NCI-H748 (cell line): ENCODE measurements around the gene ADAMTS10.
"Not testable (repeated sequence)": the region's sequence is repeated elsewhere in the genome, so short reads cannot be mapped to it uniquely, and the experiment has no call there.

Experiments
- DNase-seq: peaks from one replicate; lab custom pipeline; 2025; ENCODE audit not compliant: unreplicated experiment; lab: John Stamatoyannopoulos, UW

ADAMTS10 gene

DNA sequence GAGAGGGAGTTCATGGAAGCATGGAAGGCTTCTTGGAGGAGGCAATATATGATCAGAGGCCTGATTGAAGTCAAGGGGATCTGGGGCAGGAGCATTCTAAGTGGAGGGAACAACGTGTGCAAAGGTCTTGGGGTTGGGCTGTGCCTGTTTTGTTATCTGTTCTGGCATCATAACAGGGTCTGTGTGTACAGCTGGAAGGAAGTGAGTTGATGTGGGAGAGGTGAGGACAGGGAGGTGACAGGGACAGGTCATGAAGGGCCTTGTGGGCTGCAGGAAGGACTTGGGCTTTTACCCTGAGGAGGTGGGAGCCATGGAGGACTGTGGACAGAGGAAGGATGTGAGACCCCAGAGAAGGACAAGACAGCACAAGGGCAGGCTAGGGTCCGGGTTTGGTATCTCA, 18.7 kb upstream of the ADAMTS10 start:
- no peak for DNase-seq

DNA sequence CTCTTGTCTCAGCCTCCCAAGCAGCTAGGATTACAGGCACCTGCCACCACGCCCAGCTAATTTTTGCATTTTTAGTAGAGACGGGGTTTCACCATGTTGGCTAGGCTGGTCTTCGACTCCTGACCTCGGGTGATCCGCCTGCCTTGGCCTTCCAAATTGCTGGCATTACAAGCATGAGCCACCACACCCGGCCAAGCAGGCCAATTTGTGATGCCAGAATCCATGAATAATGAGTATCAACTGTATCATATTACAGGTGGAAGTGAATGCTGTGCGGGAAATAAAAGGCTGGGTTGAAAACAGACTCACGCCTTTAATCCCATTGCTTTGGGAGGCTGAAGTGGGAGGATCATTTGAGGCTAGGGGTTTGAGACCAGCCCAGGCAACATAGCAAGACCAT, 16.3 kb upstream of the ADAMTS10 start:
- no peak for DNase-seq

DNA sequence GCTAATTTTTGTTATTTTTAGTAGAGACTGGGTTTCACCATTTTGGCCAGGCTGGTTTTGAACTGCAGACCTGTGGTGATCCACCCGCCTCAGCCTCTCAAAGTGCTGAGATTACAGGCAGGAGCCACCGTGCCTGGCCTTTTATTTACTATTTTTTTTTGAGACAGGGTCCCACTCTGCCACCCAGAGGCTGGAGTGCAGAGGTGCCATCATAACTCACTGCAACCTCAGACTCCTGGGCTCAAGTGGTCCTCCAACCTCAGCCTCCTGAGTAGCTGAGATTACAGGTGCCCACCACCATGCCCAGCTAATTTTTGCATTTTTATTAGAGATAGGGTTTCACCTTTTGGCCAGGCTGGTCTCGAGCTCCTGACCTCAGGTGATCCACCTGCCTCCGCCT, 12.4 kb upstream of the ADAMTS10 start:
- DNase-seq, result not testable (repeated sequence)

DNA sequence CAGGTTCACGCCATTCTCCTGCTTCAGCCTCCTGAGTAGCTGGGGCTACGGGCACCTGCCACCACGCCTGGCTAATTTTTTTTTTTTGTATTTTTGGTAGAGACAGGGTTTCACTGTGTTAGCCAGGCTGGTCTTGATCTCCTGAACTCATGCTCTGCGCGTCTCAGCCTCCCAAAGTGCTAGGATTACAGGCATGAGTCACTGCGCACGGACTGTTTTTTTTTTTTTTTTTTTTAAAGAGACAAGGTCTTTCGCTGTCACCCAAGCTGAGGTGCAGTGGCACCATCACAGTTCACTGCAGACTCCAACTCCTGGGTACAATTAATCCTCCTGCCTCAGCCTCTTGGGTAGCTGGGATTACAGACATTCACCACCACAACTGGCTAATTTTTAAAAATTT, 8.2 kb upstream of the ADAMTS10 start:
- no peak for DNase-seq

DNA sequence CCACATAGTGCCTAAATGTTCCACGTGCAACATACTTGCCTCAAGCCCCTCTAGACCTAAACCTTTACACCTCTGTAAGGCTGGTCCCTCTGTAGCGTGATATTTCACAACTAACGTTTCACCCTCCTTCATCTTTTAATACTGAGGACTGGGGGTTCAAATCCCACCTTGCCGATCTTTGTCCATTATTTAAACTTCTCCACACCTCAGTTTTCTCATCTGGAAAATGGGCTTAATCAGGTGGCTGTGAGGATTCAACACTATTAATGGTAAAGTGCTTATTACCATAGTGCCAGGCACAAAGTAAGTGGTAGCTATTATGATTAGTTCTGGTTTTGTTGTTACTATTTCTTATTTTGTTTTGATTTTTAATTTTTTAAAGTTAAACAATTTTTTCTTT, 7.5 kb upstream of the ADAMTS10 start:
- DNase-seq, result no peak

DNA sequence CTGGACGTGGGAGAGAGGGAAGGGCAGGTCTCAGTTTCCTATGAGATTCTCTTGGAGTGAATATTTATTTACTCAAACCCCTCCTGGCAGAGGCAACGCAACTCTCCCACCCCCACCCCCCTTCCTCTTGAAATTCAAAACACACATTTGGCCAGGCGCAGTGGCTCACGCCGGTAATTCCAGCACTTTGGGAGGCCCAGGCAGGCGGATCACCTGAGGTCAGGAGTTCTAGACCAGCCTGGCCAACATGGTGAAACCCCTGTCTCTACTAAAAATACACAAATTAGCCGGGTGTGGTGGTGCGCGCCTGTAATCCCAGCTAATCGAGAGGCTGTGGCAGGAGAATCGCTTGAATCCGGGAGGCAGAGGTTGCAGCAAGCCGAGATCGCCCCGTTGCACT, 6.8 kb upstream of the ADAMTS10 start:
- not testable (repeated sequence) for DNase-seq

DNA sequence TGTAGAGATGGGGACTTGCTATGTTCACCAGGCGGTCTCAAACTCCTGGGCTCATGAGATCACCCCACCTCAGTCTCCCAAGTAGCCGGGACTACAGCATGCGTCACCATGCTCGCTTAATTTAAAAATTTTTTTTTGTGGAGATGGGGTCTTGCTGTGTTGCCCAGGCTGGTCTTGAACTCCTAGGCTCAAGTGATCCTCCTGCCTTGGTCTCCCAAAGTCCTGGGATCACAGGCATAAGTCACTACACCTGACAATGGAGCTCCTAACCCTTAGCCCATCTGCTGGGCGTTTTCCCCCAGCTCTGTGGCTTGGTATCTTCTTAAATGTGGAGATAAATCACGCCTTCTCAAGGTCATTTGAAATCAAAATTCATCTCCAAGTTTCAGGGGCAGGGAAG, 6.3 kb upstream of the ADAMTS10 start:
- no peak for DNase-seq

DNA sequence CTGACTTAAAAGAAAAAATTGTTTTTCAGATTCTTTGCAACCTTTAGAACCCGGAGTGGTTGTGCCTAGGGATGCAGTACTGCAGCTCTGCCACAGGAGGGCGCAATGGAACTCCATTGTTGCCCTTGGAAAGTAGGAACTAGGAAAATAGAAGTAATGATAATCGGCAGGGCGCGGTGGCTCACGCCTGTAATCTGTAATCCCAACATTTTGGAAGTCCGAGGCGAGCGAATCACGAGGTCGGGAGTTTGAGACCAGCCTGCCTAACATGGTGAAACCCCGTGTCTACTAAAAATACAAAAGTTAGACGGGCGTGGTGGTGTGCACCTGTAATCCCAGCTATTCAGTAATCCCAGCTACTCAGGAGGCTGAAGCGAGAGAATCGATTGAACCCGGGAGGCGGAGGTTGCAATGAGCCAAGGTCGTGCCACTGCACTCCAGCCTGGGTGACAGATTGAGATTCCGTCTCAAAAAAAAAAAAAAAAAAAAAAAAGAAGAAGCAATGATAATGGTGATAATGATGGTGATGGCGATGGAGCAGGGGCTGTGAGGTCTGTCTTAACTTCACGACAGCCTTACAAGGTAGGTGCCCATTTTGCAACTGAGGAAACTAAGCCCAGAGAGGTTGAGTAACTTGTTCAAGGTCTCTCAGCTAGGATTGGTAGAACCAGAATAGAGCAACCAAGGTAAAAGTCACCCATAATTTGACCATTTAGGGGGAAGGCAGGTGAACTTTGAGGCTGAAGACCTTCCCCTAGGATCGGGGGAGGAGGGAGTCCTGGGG, 5.5 kb upstream of the ADAMTS10 start:
- peak; percentile 33 for DNase-seq

DNA sequence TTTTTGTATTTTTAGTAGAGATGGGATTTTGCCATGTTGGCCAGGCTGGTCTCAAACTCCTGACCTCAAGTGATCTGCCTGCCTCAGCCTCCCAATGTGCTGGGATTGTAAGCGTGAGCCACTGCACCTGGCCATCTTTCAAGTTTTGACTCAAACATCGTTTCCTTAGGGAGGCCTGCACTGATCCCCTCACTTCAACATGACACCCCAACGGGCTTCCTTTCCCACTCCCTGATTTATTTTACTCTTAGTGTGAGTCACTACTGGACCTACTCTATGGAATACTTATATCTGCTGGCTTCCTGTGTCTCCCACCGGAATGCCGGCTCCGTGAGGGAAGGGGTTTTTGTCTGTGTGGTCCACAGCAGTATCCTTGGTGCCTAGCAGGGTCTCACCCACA, 4.5 kb upstream of the ADAMTS10 start:
- no peak for DNase-seq

DNA sequence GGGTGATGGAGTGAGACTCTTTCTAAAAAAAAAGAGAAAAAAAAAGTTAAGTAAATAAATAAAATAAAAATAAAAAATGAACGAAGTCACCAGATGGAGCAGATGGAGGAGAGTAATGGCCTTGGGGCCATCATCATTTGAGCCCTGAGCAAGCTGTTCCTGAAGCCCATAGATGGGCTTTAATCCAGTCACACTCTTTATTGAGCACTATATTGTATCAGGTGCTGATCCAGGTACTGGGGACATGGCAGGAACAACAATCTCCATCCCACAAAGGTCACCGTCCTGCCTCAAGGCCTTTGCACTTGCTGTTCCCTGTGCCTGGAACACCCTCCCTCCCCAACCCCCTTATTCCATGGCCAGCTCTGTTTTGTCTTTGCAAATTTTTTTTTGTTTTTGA, 3.9 kb upstream of the ADAMTS10 start:
- no peak for DNase-seq

DNA sequence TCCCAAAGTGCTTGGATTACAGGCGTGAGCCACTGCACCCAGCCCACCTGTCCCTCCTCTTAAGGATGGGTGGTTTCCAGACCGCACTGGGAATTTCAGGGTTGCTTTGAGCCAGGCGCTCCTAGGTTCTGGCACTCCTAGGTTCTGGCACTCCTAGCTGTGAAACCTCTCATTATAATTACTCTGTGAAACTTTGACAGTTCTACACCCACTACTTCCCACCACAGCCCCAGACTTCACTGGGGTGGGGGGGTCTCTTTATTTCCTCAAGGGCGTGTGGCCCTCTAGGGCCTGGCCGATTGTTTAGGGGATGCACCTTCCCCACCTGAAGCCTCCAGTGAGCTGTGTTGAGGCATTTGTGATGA, 2.3 kb upstream of the ADAMTS10 start:
- DNase-seq, result no peak

DNA sequence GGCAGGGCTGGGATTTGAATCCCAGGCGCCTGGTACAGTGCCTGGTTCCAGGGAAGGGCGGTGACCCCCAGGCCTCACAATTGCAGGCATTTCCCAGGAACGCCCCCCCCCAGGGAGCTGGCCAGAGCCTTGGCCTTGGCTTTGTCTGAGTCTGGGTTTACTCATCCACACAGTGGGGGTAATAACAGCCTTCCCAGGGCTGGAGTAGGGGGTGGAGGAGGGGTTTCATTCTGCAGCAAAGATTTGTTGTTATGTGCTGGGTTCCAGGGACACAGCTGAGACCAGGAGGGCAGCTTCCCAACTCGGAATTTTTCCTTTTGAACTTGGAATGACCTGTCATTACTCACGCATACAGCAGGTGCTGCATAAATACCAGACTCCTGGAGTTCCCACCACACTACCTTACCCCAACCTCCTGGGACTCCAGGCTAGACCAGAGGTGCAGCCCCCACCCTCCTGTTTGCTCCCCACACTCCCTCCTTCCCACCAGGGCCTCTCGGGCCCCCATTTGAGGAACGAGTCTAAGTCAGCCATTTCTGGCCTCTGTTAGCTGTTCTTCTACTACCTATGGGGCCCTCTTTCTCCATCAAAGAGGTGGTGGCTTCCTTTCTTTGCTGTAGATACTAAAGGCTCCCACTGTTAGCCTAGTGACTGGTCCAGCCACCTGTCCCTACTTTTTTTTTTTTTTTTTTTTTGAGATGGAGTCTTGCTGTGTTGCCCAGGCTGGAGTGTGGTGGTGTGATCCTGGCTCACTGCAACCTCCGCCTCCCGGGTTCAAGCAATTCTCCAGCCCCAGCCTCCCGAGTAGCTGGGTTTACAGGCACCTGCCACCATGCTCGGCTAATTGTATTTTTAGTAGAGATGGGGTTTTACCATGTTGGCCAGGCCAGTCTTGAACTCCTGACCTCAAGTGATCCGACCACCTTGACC, 1.6 kb upstream of the ADAMTS10 start:
- DNase-seq, result no peak

DNA sequence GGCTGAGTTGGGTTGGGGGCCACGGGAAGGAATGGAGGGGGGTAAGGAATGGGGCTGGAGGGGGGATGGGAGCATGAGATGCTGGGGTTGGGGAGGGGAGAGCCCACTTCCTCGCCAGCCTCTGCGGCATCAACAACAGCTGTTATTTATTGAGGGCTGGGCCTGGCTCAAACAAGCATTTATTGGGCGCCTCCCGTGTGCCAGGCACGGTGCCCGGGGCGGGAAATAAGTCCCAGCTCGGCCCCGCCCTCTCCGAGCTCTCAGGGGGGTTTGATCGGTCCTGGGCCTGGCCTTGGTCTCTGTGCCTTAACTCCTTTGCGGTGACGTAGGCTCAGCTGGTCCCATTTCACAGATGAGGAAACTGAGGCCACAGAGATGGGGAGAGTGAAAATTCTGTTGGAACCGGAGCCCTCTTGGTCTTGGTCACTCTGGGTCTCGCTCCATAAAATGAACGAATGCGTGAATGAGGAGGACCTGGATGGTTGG, 919 bp upstream of the ADAMTS10 start:
- DNase-seq, result no peak

DNA sequence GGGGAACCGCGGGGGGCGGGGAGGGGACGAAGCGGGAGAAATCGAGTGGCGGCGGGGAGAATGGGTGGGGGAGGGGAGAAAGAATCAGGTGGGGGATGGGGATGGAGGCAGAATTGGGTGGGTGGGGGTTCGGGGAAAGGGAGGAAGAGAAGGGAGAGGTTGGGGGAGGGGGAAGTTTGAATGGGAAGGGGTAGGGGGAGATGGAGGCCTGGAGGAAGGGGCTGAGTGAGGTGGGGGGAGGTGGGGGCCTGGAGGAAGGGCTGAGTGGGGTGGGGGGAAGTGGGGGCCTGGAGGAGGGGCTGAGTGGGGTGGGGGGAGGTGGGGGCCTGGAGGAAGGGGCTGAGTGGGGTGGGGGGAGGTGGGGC, 403 bp upstream of the ADAMTS10 start:
- no peak for DNase-seq

DNA sequence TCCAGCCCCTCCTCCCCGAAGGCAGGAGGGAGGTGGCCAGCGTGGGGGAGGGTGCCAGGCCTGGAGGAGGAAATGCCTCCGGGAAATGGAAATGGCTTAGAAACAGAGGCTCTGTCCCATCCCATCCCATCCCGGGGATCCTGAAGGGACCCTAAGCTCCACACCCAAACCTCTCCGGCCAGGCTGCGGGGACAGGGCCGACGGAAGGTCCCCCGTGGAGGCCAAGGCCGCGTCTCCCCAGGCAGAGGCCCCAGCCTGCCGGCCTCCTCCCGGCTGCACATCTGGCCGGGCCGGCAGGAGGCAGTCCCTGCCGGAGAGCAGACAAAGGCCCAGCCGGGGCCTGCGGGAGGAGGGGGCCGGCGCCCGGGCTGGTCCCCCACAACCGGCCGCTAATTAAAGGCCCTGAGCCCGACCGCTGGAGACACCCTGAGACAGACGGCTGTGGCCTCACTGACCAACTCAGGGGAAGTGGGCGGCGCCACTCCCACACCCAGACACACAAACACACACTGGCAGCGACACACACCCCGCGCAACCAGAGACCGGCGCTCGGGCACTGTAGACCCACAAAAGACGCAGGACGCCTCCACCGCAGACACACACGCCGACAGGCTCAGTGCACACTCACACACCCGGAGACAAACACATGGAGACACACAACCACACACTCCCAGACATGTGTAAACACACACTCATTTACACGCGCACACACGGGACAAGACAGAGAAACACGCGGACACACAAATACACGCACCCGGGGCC, 1.1 kb downstream of the ADAMTS10 start:
- DNase-seq, result no peak

DNA sequence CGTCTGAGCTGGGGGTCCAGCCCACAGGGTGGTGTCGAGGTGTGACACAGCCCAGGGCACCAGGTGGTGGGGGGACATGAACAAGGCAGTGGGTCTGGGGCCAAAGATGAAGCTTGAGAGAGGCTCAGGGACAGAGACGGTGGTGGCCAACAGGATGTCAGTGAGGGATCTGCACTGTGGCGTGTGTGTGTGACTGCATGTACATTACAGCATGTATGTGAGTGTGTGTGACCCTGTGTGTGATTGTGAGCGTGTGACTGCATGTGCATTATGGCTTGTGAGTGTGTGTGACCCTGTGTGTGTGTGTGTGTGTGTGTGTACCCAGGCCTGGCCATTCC, 1.6 kb downstream of the ADAMTS10 start:
- DNase-seq, result no peak

DNA sequence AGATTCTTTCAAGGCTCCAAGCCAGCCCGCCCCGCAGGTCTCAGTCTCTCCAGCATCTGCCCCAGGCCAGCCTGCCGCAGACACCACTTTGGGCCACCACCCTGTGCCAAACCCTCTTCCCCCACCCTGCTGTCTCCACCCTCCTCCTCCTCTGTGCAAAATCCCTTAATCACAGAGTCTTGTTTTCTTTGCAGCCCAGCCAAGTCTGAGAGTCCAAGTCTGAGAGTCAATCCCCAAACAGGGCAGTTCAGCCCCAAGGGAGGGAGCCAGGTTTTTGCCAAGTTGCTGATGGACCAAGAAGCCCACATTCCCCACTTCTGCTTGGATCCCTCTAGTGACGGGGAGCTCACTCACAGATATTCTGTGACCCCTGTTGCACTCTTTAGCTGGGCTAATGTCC, 3.1 kb downstream of the ADAMTS10 start:
- no peak for DNase-seq

DNA sequence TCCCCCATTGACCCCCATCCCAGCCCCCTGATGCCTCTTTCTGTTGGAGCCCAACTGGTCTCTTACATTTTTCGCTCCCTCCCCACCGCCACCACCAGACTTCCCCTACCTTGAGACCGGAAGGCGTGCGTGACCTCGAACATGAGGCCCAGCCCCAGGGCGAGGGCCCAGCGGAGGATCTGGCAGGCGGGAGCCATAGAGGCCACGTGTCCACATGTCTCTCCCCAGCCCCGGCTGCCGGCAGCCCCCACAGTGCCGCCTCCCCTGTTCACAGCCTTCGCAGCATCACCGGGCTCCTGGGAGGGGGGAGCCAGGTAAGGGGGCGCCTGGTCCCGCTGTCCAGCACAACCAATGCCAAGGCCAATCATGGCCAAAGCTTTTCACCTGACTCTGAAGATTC, 5.0 kb downstream of the ADAMTS10 start:
- DNase-seq, result no peak

DNA sequence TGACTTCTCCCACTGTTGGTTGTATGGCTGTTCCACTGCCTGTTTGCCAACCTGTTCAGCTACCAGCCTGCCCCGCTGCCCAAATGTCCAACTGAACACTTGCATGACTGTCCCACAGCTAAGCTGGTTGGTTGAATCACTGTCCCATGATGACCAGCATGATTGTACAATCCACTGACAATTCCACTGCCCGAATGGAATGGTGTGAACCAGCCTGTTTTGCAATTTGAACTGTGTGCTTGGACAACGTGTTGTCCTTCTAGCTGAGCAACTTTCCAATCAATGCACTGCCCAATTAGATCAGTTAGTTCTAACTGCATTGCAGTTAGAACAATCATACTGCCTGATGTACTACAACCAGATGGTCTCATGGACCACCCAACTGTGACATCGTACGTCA, 8.7 kb downstream of the ADAMTS10 start:
- no peak for DNase-seq

DNA sequence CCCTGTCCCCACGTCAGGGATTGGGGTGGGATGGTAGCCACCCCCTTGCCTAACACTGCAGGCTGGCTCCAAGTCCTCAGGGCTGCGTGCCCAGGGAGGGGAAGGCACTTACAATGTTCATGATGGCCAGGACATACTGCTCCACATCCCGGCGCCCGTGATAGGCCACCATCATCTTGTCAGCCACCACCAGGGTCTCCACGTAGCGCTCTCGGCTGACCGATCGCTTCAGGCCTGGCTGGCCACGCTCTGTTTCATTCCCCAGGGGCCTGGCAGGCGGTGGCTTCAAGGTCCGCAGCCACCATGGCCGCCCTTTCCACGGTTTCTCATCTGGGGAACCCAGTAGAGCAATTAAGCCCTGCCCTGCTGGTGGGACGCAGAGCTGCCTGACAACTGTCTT, 9.7 kb downstream of the ADAMTS10 start:
- no peak for DNase-seq

DNA sequence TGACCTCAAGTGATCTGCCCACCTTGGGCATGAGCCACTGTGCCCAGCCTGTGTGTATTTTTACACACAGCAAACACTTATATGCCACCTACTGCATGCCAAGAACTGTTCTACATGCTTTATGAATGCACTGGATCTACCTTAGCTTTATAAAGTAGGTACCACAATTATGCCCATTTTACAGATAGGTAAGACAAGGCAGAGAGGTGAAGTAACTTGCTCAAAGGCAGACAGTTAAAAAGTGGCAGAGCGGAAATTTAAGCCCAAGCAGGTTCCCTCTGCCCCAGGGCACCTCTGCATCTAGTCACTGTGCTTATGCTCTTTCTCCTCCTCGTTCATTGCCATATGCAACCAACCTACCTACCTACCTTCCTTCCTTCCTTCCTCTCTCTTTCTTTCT, 10.5 kb downstream of the ADAMTS10 start:
- DNase-seq, result no peak

DNA sequence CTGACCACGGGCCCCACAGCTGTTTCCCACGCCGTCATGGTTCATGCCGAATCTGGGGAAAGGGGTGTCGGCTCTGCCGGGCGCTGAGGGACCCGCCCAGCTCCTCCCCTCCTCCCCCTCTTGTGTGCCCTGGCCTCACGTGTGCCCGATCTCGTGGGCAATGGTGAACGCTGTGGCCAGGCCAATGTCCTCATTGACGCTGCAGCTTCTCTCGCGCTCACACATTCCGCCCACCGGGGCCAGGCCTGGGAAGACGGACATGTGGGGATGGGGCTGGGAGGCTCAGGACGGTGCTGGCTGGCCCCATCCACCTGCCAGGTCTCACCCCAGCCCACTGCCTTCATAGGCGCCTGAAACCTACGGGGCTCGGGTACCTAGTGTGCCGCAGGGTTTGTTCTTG, 14.3 kb downstream of the ADAMTS10 start:
- no peak for DNase-seq
